ENCODE data around the gene EGFR. TPM values are rescaled to one million over a fixed set of nuclear protein-coding genes. Genes with fewer than 3 reads are reported as not detected.

EGFR gene
- total RNA-seq, 2 donors from 2014 or later, result 57.8 to 63.4 TPM

DNA sequence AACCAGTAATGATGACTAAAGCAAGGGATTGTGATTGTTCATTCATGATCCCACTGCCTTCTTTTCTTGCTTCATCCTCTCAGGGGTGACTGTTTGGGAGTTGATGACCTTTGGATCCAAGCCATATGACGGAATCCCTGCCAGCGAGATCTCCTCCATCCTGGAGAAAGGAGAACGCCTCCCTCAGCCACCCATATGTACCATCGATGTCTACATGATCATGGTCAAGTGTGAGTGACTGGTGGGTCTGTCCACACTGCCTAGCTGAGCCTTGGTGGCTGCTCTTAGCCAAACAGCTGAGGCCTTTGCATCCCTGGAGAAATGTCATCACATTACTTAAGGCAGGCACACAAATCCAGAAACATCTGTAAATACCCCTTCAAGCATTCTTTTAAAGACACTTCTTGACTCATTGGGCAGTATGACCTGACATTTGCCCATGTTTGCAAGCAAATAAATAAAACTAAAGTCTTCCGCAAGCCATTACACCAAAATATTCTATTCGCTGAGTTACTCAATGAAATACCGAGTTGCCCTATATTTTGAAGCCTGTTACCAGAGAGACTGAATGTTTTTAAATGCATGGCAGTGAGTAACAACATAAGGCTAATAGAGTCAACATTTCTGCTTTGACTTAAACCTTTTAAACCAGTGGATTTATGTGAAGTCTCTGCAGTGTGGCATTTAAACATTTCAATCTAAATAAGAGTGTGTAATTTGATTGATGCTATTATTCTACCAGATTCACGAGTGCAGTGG is 180.0 kb downstream of the EGFR start:
- no peak for TF ChIP-seq CTCF (IDR thresholded peaks at IDR 0.05)
- Histone ChIP-seq H3K27me3 (no peaks in the 10 kb centered on the region), H3K4me3 (no peak overlapping the region), H3K36me3 (peaks cover 4% of the 10 kb centered on the region), H3K27ac (no peak overlapping the region), H3K4me1 (no peaks in the 10 kb centered on the region), H3K9ac (ENCODE audit: low read depth in 2 of 2, low read length in 2 of 2) (no peak overlapping the region), H3K9me3 (no peaks in the 10 kb centered on the region)
- intact Hi-C loops (cut with DNase I), result no loop called here
- no peak for DNase-seq

- no peak for TF ChIP-seq CTCF (IDR thresholded peaks at IDR 0.05)
- no peak overlapping the region for H3K27ac ChIP-seq
- no peaks in the 10 kb centered on the region for H3K9me3 ChIP-seq
- no peak for DNase-seq
- no peak overlapping the region for H3K4me3 ChIP-seq
- no peak overlapping the region for H3K9ac ChIP-seq (ENCODE audit: low read depth in 2 of 2, low read length in 2 of 2)
- H3K4me1 ChIP-seq, result no peaks in the 10 kb centered on the region
- peaks cover 4% of the 10 kb centered on the region for H3K36me3 ChIP-seq
- intact Hi-C loops (cut with DNase I), result no loop called here
- H3K27me3 ChIP-seq, result no peaks in the 10 kb centered on the region
Observed at GRCh38 chr7:55199418-55199817, 180.6 kb downstream of the EGFR start.

GRCh38 chr7:55200441-55200840 is 181.6 kb downstream of the EGFR start:
- H3K4me1 ChIP-seq, result no peaks in the 10 kb centered on the region
- no peak for TF ChIP-seq CTCF (IDR thresholded peaks at IDR 0.05)
- no peaks in the 10 kb centered on the region for H3K9me3 ChIP-seq
- no peak overlapping the region for H3K9ac ChIP-seq (ENCODE audit: low read depth in 2 of 2, low read length in 2 of 2)
- intact Hi-C loops (cut with DNase I), result no loop called here
- peaks cover 4% of the 10 kb centered on the region for H3K36me3 ChIP-seq
- DNase-seq, result no peak
- no peaks in the 10 kb centered on the region for H3K27me3 ChIP-seq
- no peak overlapping the region for H3K4me3 ChIP-seq
- no peak overlapping the region for H3K27ac ChIP-seq

- DNase-seq, result no peak
- peaks cover 4% of the 10 kb centered on the region for H3K36me3 ChIP-seq
- no peak overlapping the region for H3K9ac ChIP-seq (ENCODE audit: low read depth in 2 of 2, low read length in 2 of 2)
- H3K27me3 ChIP-seq, result no peaks in the 10 kb centered on the region
- no peaks in the 10 kb centered on the region for H3K9me3 ChIP-seq
- no peak overlapping the region for H3K4me3 ChIP-seq
- H3K27ac ChIP-seq, result no peak overlapping the region
- H3K4me1 ChIP-seq, result no peaks in the 10 kb centered on the region
- intact Hi-C loops (cut with DNase I), result no loop called here
- no peak for TF ChIP-seq CTCF (IDR thresholded peaks at IDR 0.05)
Observed at GRCh38 chr7:55202150-55202913, 183.5 kb downstream of the EGFR start.

DNA sequence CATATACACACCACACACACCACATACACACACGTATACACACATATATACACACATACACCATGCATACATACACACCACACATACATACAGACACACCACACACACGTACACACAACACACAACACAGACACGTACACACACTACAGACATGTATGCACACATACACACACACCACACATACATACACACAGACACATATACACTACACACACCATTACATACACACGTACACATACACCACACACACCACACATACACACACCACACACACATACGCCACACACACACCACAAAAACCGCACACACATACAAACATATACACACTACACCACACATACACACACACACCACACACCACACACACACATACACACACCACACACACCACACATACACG is 184.5 kb downstream of the EGFR start:
- Histone ChIP-seq H3K4me3 (no peak overlapping the region), H3K4me1 (no peaks in the 10 kb centered on the region), H3K9ac (ENCODE audit: low read depth in 2 of 2, low read length in 2 of 2) (no peak overlapping the region), H3K36me3 (peaks cover 4% of the 10 kb centered on the region), H3K9me3 (no peaks in the 10 kb centered on the region), H3K27me3 (no peaks in the 10 kb centered on the region), H3K27ac (no peak overlapping the region)
- no peak for TF ChIP-seq CTCF (IDR thresholded peaks at IDR 0.05)
- no peak for DNase-seq
- intact Hi-C loops (cut with DNase I), result no loop called here
